CD4-positive, alpha-beta T cell treated with Interleukin-2 at 100 ng/mL for 4 hours (primary cell): ENCODE data around the gene ACO2.
"Not testable (repeated sequence)": the region's sequence is repeated elsewhere in the genome, so short reads cannot be mapped to it uniquely, and the experiment has no call there.

Source experiments
- DNase-seq: peaks from one replicate; pipeline ENCODE4 v3.0.0-alpha.2; 2020; ENCODE audit warnings: low spot score

Gene ACO2

DNA sequence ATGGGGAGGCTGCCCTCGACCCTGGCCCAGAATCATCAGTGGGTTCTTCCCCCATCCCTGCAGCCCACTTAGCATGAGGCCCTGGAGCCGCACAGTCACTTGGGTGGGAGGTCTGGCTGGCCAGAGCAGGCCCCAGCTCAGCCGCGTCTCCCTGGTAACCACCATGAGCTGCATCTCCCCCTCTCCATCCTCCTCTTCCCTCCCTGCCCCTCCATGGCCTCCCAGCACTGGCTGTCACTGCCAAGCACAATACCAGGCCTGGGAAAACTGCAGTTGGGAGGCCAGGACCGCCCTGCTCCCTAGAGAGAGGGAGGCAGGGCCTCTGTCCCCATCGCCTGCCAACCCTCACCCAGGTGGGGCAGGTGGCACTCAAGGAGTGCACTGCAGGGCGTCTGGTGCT lies 99.9 kb downstream of the ACO2 start:
- no peak for DNase-seq

DNA sequence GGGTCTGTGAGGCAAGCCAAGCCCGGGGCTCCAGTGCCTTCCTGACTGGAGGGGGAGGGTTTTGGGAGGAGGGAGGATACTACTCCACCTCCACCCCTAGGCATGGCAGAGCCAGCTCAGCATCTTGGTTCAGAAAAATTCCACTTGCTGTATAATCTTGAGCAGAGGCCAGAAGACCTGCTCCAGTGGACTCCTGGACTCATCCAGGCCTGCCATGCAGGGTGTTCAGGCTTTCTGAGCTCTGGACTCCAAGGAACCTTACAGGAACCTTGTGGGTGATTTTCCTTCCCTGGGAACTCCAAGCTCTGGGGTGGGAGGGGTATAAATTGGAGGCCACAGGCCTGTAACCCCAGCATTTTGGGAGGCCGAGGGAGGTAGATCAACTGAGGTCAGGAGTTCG lies 101.3 kb downstream of the ACO2 start:
- DNase-seq, result no peak

DNA sequence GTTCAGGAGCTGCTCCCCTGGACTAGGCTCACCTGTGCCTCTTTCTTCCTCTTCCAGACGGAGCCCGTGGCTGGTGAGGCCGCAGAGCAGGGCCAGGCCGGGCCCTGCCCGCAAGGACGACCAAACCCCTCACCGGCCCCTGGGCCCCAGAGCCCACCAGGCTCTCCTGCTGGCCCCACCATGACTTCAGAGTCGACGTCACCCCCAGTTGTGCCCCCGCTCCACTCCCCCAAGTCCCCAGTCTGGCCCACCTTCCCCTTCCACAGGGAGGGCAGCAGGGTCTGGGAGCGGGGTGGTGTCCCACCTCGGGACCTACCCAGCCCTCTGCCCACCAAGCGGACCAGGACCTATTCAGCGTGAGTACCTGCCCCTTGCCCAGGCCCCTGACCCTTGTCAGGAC lies 102.9 kb downstream of the ACO2 start:
- DNase-seq, result no peak

DNA sequence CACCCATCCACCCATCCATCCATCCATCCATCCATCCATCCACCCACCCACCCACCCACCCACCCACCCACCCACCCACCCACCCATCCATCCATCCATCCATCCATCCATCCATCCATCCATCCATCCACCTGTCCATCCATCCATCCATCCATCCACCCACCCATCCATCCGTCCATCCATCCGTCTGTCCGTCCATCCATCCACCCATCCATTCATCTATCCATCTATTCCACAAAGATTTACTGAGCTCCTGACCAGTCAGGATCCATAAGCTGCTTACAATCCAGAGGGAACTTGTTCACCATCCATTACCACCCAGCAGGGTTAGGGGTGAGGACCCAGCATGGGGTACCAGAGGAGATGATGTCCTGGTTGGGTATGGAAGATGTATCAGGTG lies 103.4 kb downstream of the ACO2 start:
- not testable (repeated sequence) for DNase-seq

DNA sequence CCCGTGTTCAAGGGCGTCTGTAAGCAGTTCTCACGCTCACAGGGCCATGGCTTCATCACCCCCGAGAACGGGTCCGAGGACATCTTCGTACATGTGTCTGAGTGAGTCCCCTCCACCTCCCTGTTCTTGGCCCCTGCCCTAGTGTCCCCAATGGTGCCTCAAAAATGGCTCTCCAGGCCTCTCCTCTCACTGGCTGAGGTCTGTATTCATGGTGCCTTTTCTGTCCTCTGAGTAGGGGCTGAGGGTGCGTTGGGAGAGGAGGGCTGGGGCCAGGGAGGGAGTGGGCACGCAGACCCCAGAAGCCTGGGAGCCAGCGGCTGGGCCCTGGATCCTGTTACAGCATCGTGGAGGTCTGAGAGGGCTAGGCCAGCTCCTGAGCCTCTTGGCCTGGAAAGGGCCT lies 104.8 kb downstream of the ACO2 start:
- no peak for DNase-seq

DNA sequence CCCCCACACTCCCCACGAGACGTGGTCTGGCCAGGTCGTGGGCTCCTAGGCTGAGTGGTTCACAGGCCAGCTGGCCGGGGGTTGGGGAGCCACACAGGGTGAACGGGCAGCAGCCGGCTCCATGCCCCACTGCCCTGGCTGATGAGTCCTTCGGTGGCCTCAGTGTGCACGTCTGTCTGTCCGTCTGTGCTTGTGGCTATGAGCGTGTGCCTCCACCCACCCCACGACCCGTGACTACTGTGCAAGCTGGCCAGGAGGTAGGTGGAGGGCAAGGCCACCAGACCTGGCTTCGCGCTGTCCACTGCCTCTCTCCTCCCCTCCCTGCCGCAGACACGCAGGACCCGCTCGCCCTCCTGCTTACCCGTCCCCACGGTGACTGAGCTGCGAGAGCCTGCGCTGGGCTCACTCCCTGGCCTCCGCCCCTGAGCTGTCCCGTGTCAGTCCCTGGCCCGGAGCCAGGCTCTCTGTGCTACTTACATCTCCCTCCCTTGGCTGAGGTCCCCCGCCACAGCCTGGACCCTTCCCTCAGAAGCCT lies 106.0 kb downstream of the ACO2 start:
- no peak for DNase-seq

DNA sequence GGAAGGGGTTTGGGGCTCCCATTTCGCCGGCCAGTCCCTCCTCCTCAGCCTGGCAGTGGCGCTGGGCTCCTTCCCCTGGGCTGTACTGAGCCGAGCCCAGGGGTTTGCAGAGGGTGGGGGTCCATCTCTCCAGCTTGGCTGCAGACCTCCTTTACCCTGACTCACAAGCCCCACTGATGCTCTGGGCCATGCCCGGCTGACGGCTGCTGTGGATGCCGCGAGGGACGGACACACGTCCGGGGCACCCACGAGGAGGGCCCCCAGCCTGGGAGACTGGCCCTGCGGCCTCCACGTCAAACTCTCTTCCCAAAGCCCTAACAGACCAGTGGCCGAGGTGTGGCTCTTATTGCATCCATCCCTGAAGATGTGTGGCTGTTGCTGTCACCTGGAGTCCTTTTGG lies 106.6 kb downstream of the ACO2 start:
- DNase-seq, result no peak

DNA sequence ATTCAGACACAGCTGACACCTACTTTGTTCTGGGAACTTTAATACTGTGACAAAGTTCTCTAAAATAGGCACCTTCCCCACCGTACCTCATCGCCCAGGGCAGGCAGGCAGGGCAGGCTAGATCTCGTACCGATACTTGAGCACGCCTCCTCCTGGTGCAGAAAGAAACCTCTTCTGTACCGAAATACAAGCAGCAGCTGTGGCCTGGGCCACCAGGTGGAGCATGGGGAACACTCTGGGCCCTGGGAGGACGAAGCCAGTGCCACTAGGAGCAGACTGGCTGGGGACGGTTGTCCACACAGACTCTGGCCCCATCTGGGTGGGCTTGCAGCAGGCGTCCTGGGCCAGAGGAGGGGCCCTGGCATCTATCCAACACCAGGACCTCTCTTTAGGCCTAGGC lies 108.0 kb downstream of the ACO2 start:
- peak; percentile 20 for DNase-seq

DNA sequence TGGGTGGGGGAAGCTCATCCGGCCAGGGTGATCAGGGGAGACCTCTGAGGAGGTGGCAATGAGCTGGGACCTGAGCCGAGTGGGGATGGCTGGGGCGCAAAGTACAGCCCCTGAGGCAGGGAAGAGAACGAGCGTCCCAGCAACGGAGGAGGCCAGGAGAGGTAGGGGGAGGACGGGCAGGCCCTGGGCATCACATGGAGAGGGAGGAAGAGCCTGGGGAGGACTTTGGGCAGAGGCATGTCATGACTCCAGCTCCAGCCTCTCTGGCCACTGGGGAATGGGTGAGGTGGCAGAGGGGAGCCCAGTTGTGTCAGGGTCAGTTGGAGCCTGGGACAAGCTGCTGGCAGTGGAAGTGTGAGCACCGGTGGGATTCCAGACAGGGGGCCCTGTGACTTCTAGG lies 109.2 kb downstream of the ACO2 start:
- no peak for DNase-seq
